Spleen (tissue), 11 donors: ENCODE measurements around the gene ARL14EP. TPM values are rescaled to one million over a fixed set of nuclear protein-coding genes. Genes with fewer than 3 reads are reported as not detected.

ENCODE experiments used
- DNase-seq: peaks from one replicate; pipeline ENCODE4 v3.0.0-alpha.2; 2020
- H3K27ac ChIP-seq, 8 donors: fragments of 200-600 bp; sonication (generic) in 7 of 8; 1 replicate in 4 of 8; 2 replicates in 4 of 8; pipeline versions ENCODE4 v1.5.0 to v1.8.0; 2016 to 2021; ENCODE audit warnings: inconsistent platforms in 4 of 8, mild to moderate bottlenecking in 4 of 8, moderate library complexity in 1 of 8
- H3K27me3 ChIP-seq, 7 donors: fragments of 200-600 bp; sonication (generic) in 6 of 7; replicated peaks in 1 of 7; 1 replicate in 4 of 7; 2 replicates in 3 of 7; pipeline versions ENCODE4 v1.5.0 to v1.8.0; 2016 to 2021; ENCODE audit warnings: inconsistent platforms in 3 of 7, mild to moderate bottlenecking in 1 of 7
- H3K36me3 ChIP-seq, 6 donors: fragments of 200-600 bp; sonication (generic) in 5 of 6; 1 replicate in 4 of 6; 2 replicates in 2 of 6; pipeline versions ENCODE4 v1.5.0 to v1.8.0; 2016 to 2021; ENCODE audit warnings: inconsistent platforms in 2 of 6
- H3K4me1 ChIP-seq, 6 donors: fragments of 200-600 bp; sonication (generic) in 5 of 6; 1 replicate in 3 of 6; 2 replicates in 3 of 6; pipeline versions ENCODE4 v1.5.0 to v1.8.0; 2016 to 2021; ENCODE audit warnings: inconsistent platforms in 3 of 6
- H3K4me3 ChIP-seq, 8 donors: fragments of 200-600 bp; sonication (generic) in 7 of 8; 1 replicate in 4 of 8; 2 replicates in 4 of 8; pipeline versions ENCODE4 v1.5.0 to v1.8.0; 2016 to 2021; ENCODE audit warnings: inconsistent platforms in 4 of 8, mild to moderate bottlenecking in 4 of 8, moderate library complexity in 2 of 8
- H3K9me3 ChIP-seq, 8 donors: fragments of 200-600 bp; sonication (generic) in 7 of 8; 1 replicate in 4 of 8; 2 replicates in 4 of 8; pipeline versions ENCODE4 v1.5.0 to v1.8.0; 2016 to 2021; ENCODE audit warnings: inconsistent platforms in 4 of 8
- POLR2A ChIP-seq, 3 donors: fragments of 450-650 bp; IDR thresholded peaks; one replicate each; pipeline ENCODE4 v1.5.1; 2017; ENCODE audit warnings: antibody characterized with exemption in 3 of 3, mild to moderate bottlenecking in 1 of 3
- POLR2AphosphoS5 ChIP-seq, 3 donors: sonication (generic); formaldehyde crosslinking; IDR thresholded peaks; one replicate each; pipeline ENCODE4 v1.5.1; 2017; ENCODE audit warnings: antibody characterized with exemption in 3 of 3
- WGBS, 5 donors: extraction: QIAGEN DNeasy Blood & Tissue Kit in 3 of 5; methylation state at CpG; one replicate each; pipeline versions ENCODE4 v1.1.5 to v1.1.7; 2013 to 2018; 5-methylcytosine and 5-hydroxymethylcytosine counted together
- intact Hi-C: fragments of 100-400 bp; cut with DNase I; formaldehyde crosslinking; loops from one replicate; pipeline ENCODE4 v1.15.0; 2023; ENCODE audit warnings: low total_unique reads
- polyA plus RNA-seq, 3 donors: library from polyadenylated mRNA; stranded (reverse); fragments of 200-250 nt; gene quantifications; one replicate each; pipeline ENCODE4 v1.2.1, GENCODE V29; 2013
- total RNA-seq, 7 donors: library from RNA; depleted of rRNA in 3 of 7; stranded (reverse); fragments of >200 nt in 3 of 7; fragmentation: NEBNext Ultra II Directional in 4 of 7; extraction: Animal tissue kit (Norgen Biotek cat#: 25700) in 4 of 7; gene quantifications; one replicate each; pipeline versions ENCODE4 v1.1.0 to v1.2.1, GENCODE V29; 2016 to 2021
- TF ChIP-seq, protein P1 (sequence below), 11 experiments: fragments of 200-600 bp in 7 of 11; fragments of 450-650 bp in 4 of 11; sonication (generic) in 4 of 11; IDR thresholded peaks in 8 of 11; conservative IDR thresholded peaks in 3 of 11; 1 replicate in 7 of 11; 2 replicates in 4 of 11; pipeline versions ENCODE4 v1.4.0 to v1.8.0; 2016 to 2021; ENCODE audit warnings: antibody characterized with exemption in 11 of 11, inconsistent platforms in 4 of 11, mild to moderate bottlenecking in 1 of 11
- donor health status: healthy with polysubstance abuse.
- donor health status: DM: no; HTN: no; CAD: no; lungs with moderate emphysema.
- donor health status: DM: no; HTN: no; CAD: no.
- donor health status: Bipolar disorder and iron deficiency.
- donor health status: healthy.
- donor health status: DM: no; HTN: no; CAD: no.
- donor health status: DM: yes; HTN: yes; CAD: no.

Gene ARL14EP
- total and polyA plus RNA-seq, 10 donors: 15.6 to 40.3 (median 31.7) TPM

DNA sequence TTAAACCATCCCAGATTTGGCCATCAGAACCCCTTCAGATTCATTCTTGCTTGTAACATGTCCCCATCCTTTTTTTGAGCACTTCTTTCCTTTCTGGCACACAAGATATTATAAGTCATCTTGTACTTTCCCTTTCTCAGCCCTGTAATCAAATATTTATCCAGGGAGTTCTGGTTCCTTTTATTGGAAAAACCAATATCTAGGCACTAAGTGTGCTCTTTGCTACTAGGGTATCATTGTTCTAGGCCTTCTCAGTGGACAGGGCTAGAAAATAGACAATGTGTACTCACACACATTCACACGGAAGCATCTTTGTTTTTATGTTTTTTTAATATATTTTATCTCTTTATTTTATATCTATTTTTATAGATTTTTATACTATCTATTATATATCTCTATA lies 47.3 kb downstream of the ARL14EP start:
- peaks cover 0 to 7% (median 0%) of the 10 kb centered on the region in 8 donors for H3K9me3 ChIP-seq
- 80 to 93% (median 86%) methylated on average over 1 of the region's 1 CpG for WGBS, 5 donors
- H3K36me3 ChIP-seq: no peaks in the 10 kb centered on the region
- H3K27ac ChIP-seq: no peak overlapping the region
- H3K4me1 ChIP-seq: no peaks in the 10 kb centered on the region
- no peaks in the 10 kb centered on the region for H3K27me3 ChIP-seq
- no peak overlapping the region for H3K4me3 ChIP-seq
- DNase-seq: no peak
- no peak for TF ChIP-seq POLR2AphosphoS5 (IDR thresholded peaks at IDR 0.05)
- intact Hi-C loops: no loop called here

DNA sequence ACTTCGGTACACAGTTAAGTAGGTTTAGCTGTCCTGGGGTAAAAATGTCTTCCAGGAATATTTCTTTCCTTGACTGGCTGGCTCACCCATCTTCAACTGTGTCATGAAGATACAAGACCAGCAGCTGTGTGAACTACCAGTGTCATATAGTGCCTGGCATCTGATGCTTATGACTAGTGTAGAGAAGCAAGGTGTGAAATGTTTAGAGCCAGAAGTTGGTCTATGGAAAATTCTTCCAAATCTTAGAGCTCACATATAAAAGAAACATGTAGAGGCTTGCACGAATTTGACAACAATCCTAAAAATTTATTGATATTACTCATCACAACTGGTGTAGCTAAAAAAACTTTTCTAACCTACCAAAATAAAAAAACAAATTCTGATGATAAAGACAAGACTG lies 54.4 kb downstream of the ARL14EP start:
- Histone ChIP-seq H3K9me3 (no peaks in the 10 kb centered on the region), H3K36me3 (no peaks in the 10 kb centered on the region), H3K27ac (no peak overlapping the region), H3K4me3 (no peak overlapping the region), H3K4me1 (no peaks in the 10 kb centered on the region), H3K27me3 (no peaks in the 10 kb centered on the region)
- TF ChIP-seq POLR2A (IDR thresholded peaks at IDR 0.05): no peak
- TF ChIP-seq, protein P1, sequence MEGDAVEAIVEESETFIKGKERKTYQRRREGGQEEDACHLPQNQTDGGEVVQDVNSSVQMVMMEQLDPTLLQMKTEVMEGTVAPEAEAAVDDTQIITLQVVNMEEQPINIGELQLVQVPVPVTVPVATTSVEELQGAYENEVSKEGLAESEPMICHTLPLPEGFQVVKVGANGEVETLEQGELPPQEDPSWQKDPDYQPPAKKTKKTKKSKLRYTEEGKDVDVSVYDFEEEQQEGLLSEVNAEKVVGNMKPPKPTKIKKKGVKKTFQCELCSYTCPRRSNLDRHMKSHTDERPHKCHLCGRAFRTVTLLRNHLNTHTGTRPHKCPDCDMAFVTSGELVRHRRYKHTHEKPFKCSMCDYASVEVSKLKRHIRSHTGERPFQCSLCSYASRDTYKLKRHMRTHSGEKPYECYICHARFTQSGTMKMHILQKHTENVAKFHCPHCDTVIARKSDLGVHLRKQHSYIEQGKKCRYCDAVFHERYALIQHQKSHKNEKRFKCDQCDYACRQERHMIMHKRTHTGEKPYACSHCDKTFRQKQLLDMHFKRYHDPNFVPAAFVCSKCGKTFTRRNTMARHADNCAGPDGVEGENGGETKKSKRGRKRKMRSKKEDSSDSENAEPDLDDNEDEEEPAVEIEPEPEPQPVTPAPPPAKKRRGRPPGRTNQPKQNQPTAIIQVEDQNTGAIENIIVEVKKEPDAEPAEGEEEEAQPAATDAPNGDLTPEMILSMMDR (IDR thresholded peaks at IDR 0.05 in 8 of 11, conservative IDR thresholded peaks at IDR 0.05 in 3 of 11): no peak
- TF ChIP-seq POLR2AphosphoS5 (IDR thresholded peaks at IDR 0.05): no peak
- WGBS, 5 donors: 71 to 95% (median 78%) methylated on average over 2 of the region's 2 CpGs
- intact Hi-C loops: no loop called here
- DNase-seq: no peak

DNA sequence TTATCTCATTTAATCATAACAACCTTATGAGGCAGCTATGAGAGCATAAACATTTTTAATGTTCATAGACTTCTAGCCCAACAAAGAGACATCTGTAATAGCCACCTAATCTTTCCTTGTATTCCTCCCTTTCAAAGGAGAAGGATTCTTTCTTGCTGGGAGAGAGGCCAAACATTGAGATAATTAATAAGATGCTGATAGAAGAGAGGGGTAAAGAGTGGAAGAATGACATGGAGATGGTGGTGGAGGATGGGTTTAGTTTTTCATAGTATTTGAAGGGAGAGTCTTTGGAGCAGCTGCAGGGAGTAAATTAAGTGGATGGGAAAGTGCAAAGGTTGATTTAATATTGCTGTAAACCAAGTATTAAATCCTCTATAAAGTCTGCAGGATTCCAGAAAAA lies 57.9 kb downstream of the ARL14EP start:
- Histone ChIP-seq H3K9me3 (no peaks in the 10 kb centered on the region), H3K4me3 (no peak overlapping the region), H3K4me1 (no peaks in the 10 kb centered on the region), H3K36me3 (no peaks in the 10 kb centered on the region), H3K27ac (no peak overlapping the region), H3K27me3 (no peaks in the 10 kb centered on the region)
- no peak for TF ChIP-seq POLR2A (IDR thresholded peaks at IDR 0.05)
- no peak for TF ChIP-seq POLR2AphosphoS5 (IDR thresholded peaks at IDR 0.05)
- TF ChIP-seq, protein P1 (IDR thresholded peaks at IDR 0.05 in 8 of 11, conservative IDR thresholded peaks at IDR 0.05 in 3 of 11): no peak
- DNase-seq: no peak
- intact Hi-C loops: no loop called here

DNA sequence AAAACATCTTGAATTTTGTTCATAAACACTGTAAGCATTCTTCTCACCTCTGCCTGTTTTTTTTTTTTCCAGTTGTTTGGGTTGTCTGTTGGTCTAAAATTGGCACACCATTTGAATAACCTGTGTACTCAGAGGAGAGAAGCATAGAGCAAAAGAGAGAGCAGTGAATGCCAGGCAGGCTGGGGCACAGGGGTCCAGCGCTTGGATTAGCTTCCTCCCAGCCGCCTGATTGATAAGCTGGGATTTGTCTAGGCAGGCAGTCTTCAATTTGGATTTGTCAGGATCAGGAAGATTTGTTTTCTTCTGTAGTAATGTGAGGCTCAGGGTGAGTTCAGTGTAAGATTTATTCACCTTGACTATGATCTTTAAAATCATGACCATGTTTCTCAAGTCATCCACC lies 59.0 kb downstream of the ARL14EP start:
- Histone ChIP-seq H3K27me3 (no peaks in the 10 kb centered on the region), H3K27ac (no peak overlapping the region), H3K9me3 (no peaks in the 10 kb centered on the region), H3K4me3 (no peak overlapping the region), H3K4me1 (no peaks in the 10 kb centered on the region), H3K36me3 (no peaks in the 10 kb centered on the region)
- no peak for DNase-seq
- intact Hi-C loops: no loop called here
- TF ChIP-seq POLR2A (IDR thresholded peaks at IDR 0.05): no peak
- TF ChIP-seq, protein P1 (IDR thresholded peaks at IDR 0.05 in 8 of 11, conservative IDR thresholded peaks at IDR 0.05 in 3 of 11): no peak
- TF ChIP-seq POLR2AphosphoS5 (IDR thresholded peaks at IDR 0.05): no peak
- 85 to 94% (median 91%) methylated on average over 2 of the region's 2 CpGs for WGBS, 5 donors

Other genes starting within 250 kb of the ARL14EP start
- not detected for gene FSHB, start 92.1 kb upstream of the ARL14EP start, total RNA-seq
- gene FSHB, start 92.1 kb upstream of the ARL14EP start, polyA plus RNA-seq: not detected